Neural crest cell (in vitro differentiated cells): ENCODE results near the gene TXNDC15. TPM values are rescaled to one million over a fixed set of nuclear protein-coding genes. Genes with fewer than 3 reads are reported as not detected.

ENCODE experiments used
- DNase-seq: peaks from one replicate; pipeline ENCODE4 v3.0.0; 2021; ENCODE audit warnings: low read depth, mixed read lengths, low spot score
- H3K27ac Mint-ChIP-seq: one replicate; pipeline ENCODE4 v1.8.0; 2021; ENCODE audit warnings: mild to moderate bottlenecking, mixed read lengths; ENCODE audit not compliant: unreplicated experiment
- H3K27me3 Mint-ChIP-seq: 2 replicates; pipeline ENCODE4 v1.8.0; 2021; ENCODE audit warnings: low read depth, mild to moderate bottlenecking, mixed read lengths
- H3K36me3 Mint-ChIP-seq: 2 replicates; pipeline ENCODE4 v1.8.0; 2021; ENCODE audit warnings: low read depth, mild to moderate bottlenecking, mixed read lengths
- H3K4me1 Mint-ChIP-seq: 2 replicates; pipeline ENCODE4 v1.8.0; 2021; ENCODE audit warnings: mixed read lengths
- H3K4me3 Mint-ChIP-seq: one replicate; pipeline ENCODE4 v1.8.0; 2021; ENCODE audit warnings: mild to moderate bottlenecking, mixed read lengths
- H3K9me3 Mint-ChIP-seq: 2 replicates; pipeline ENCODE4 v1.8.0; 2021; ENCODE audit warnings: mixed read lengths
- total RNA-seq: library from RNA; stranded (reverse); gene quantifications from 2 replicates; pipeline ENCODE4 v1.2.1, GENCODE V29; 2021
- TF ChIP-seq, protein P1 (sequence below): fragments of 200-600 bp; sonication (generic); conservative IDR thresholded peaks from 2 replicates; pipeline ENCODE4 v1.5.0; 2021; ENCODE audit warnings: antibody characterized with exemption, mild to moderate bottlenecking

The TXNDC15 gene
- total RNA-seq, 1 donor from 2014 or later = 47.0 TPM

- Mint-ChIP-seq H3K27me3 (no peaks in the 10 kb centered on the region), H3K27ac (no peak overlapping the region), H3K4me3 (no peak overlapping the region), H3K9me3 (no peaks in the 10 kb centered on the region), H3K36me3 (peaks cover 2% of the 10 kb centered on the region), H3K4me1 (peaks cover 4% of the 10 kb centered on the region)
- TF ChIP-seq, protein P1, sequence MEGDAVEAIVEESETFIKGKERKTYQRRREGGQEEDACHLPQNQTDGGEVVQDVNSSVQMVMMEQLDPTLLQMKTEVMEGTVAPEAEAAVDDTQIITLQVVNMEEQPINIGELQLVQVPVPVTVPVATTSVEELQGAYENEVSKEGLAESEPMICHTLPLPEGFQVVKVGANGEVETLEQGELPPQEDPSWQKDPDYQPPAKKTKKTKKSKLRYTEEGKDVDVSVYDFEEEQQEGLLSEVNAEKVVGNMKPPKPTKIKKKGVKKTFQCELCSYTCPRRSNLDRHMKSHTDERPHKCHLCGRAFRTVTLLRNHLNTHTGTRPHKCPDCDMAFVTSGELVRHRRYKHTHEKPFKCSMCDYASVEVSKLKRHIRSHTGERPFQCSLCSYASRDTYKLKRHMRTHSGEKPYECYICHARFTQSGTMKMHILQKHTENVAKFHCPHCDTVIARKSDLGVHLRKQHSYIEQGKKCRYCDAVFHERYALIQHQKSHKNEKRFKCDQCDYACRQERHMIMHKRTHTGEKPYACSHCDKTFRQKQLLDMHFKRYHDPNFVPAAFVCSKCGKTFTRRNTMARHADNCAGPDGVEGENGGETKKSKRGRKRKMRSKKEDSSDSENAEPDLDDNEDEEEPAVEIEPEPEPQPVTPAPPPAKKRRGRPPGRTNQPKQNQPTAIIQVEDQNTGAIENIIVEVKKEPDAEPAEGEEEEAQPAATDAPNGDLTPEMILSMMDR = no peak
- no peak for DNase-seq
Measured at GRCh38 chr5:134938030-134938429, 63.9 kb downstream of the TXNDC15 start.

DNA sequence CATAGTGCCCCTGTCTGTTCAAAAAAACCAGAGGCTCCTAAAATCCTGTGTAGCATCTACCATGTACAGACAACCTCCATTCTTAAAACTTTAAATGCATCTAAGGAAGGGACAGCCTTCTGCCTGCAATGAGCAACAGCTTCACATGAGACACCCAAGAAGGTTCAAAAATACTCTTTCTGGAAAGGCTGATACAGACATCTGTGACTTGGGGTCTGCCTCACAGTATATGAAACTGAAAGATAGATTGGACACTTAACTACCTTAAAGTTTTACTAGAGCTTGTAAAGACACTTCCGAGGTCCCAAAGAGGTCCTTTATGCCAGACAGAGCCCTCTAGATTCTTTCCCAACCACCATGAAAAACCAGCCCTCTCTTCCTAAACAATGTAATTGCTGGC is 65.3 kb downstream of the TXNDC15 start:
- Mint-ChIP-seq H3K27me3 (no peaks in the 10 kb centered on the region), H3K9me3 (no peaks in the 10 kb centered on the region), H3K4me1 (peaks cover 4% of the 10 kb centered on the region), H3K27ac (no peak overlapping the region), H3K4me3 (no peak overlapping the region), H3K36me3 (peaks cover 2% of the 10 kb centered on the region)
- DNase-seq = no peak
- TF ChIP-seq, protein P1 = no peak

DNA sequence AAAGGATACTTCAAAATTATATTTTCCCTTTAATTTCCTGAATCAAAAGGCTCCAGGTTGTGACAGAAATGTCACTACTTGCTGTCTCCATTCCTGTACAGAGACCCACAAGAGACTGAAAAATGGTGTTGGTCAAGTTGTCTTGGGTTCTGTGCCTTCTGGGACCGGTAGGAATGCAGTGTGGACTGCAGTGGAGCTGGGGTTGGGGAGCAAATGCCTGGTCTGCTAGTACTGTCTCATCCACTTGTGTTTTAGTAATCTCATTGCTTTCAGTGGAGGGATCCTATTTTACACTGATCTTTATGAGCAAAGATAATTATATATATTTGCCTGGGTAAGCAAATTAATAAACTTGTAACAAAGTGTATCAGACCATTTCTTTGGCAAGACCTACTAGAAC is 69.4 kb downstream of the TXNDC15 start:
- H3K27ac Mint-ChIP-seq = no peak overlapping the region
- TF ChIP-seq, protein P1 = no peak
- H3K4me3 Mint-ChIP-seq = no peak overlapping the region
- DNase-seq = no peak
- H3K4me1 Mint-ChIP-seq = no peaks in the 10 kb centered on the region
- H3K9me3 Mint-ChIP-seq = no peaks in the 10 kb centered on the region
- H3K36me3 Mint-ChIP-seq = peaks cover 2% of the 10 kb centered on the region
- no peaks in the 10 kb centered on the region for H3K27me3 Mint-ChIP-seq

GRCh38 chr5:134944630-134945029 is 70.5 kb downstream of the TXNDC15 start:
- Mint-ChIP-seq H3K4me3 (no peak overlapping the region), H3K4me1 (no peaks in the 10 kb centered on the region), H3K27ac (no peak overlapping the region), H3K36me3 (peaks cover 2% of the 10 kb centered on the region), H3K27me3 (no peaks in the 10 kb centered on the region), H3K9me3 (no peaks in the 10 kb centered on the region)
- no peak for DNase-seq
- TF ChIP-seq, protein P1 = no peak

DNA sequence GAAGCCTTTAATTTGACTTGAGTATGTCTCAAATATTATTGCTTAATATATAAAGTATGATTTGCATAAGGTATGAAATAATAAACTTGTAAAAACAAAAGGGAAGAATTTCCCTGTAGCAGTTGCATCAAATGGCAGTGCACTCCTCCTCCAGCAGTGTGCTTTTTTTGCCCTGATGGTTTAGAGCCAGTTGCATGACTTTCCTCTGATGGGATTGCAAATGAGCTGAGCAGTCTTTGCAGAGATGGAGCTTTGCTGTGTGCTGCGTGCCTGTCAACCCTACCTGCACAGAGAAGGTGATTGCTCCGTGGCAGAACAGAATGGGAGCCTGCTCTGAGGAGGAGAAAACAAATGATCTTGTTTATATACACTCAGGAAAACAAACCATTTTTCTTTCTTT is 70.9 kb downstream of the TXNDC15 start:
- no peak overlapping the region for H3K4me3 Mint-ChIP-seq
- DNase-seq = no peak
- H3K27ac Mint-ChIP-seq = no peak overlapping the region
- TF ChIP-seq, protein P1 = no peak
- peaks cover 2% of the 10 kb centered on the region for H3K36me3 Mint-ChIP-seq
- H3K9me3 Mint-ChIP-seq = no peaks in the 10 kb centered on the region
- H3K4me1 Mint-ChIP-seq = no peaks in the 10 kb centered on the region
- H3K27me3 Mint-ChIP-seq = no peaks in the 10 kb centered on the region

GRCh38 chr5:134948911-134949310 is 74.7 kb downstream of the TXNDC15 start:
- H3K4me3 Mint-ChIP-seq = no peak overlapping the region
- H3K36me3 Mint-ChIP-seq = no peaks in the 10 kb centered on the region
- no peaks in the 10 kb centered on the region for H3K27me3 Mint-ChIP-seq
- H3K9me3 Mint-ChIP-seq = no peaks in the 10 kb centered on the region
- no peak for DNase-seq
- H3K4me1 Mint-ChIP-seq = no peaks in the 10 kb centered on the region
- TF ChIP-seq, protein P1 = no peak
- H3K27ac Mint-ChIP-seq = no peak overlapping the region
